Activated CD4-positive, alpha-beta T cell treated with anti-CD3 and anti-CD28 coated beads for 48 hours (primary cell): ENCODE measurements around the gene MKRN2.
"Not testable (repeated sequence)": the region's sequence is repeated elsewhere in the genome, so short reads cannot be mapped to it uniquely, and the experiment has no call there.

Source experiments
- DNase-seq: peaks from one replicate; pipeline ENCODE4 v3.0.0-alpha.2; 2020

MKRN2 gene

GRCh38 chr3:12556690-12557472 is at the start of gene MKRN2:
MKRN2 (plus strand) TSS chr3:12557087; CDS start chr3:12557151, 64 bp downstream.
- DNase-seq: peak; percentile 89

- no peak for DNase-seq
Measured at GRCh38 chr3:12507591-12508281, 49.2 kb upstream of the MKRN2 start.

GRCh38 chr3:12508291-12508700 is 48.6 kb upstream of the MKRN2 start:
- DNase-seq: no peak

- no peak for DNase-seq
Measured at GRCh38 chr3:12509466-12509865, 47.4 kb upstream of the MKRN2 start.

- no peak for DNase-seq
Measured at GRCh38 chr3:12512534-12513118, 44.3 kb upstream of the MKRN2 start.

GRCh38 chr3:12513694-12514446 is 43.0 kb upstream of the MKRN2 start:
- DNase-seq: no peak

- no peak for DNase-seq
Measured at GRCh38 chr3:12515631-12516030, 41.3 kb upstream of the MKRN2 start.

- no peak for DNase-seq
Measured at GRCh38 chr3:12516873-12517272, 40.0 kb upstream of the MKRN2 start.

- no peak for DNase-seq
Measured at GRCh38 chr3:12518261-12519028, 38.4 kb upstream of the MKRN2 start.

GRCh38 chr3:12521010-12521409 is 35.9 kb upstream of the MKRN2 start:
- no peak for DNase-seq

GRCh38 chr3:12522721-12523120 is 34.2 kb upstream of the MKRN2 start:
- DNase-seq: no peak

GRCh38 chr3:12527757-12528143 is 29.1 kb upstream of the MKRN2 start:
- no peak for DNase-seq

GRCh38 chr3:12532182-12532581 is 24.7 kb upstream of the MKRN2 start:
- no peak for DNase-seq

- no peak for DNase-seq
Measured at GRCh38 chr3:12536423-12536822, 20.5 kb upstream of the MKRN2 start.

GRCh38 chr3:12541625-12542024 is 15.3 kb upstream of the MKRN2 start:
- DNase-seq: peak; percentile 15

- DNase-seq: not testable (repeated sequence)
Measured at GRCh38 chr3:12543497-12543896, 13.4 kb upstream of the MKRN2 start.

GRCh38 chr3:12544652-12545472 is 12.0 kb upstream of the MKRN2 start:
- no peak for DNase-seq

- DNase-seq: no peak
Measured at GRCh38 chr3:12545473-12545791, 11.5 kb upstream of the MKRN2 start, which contains the start of gene MKRN2OS. MKRN2OS (minus strand) TSS chr3:12545499; CDS start chr3:12545464, 35 bp downstream.

- DNase-seq: no peak
Measured at GRCh38 chr3:12549971-12550760, 6.7 kb upstream of the MKRN2 start.

GRCh38 chr3:12553921-12554391 is 2.9 kb upstream of the MKRN2 start:
- no peak for DNase-seq

GRCh38 chr3:12556314-12556689 is 585 bp upstream of the MKRN2 start:
- DNase-seq: no peak
